HCEC 1CT (cell line): Measurements from ENCODE around the gene PTPN14.
A peak's percentile ranks its signal among the peaks of the same experiment; 100 is the strongest.

ENCODE experiments used
- DNase-seq: peaks from one replicate; pipeline ENCODE4 v3.0.0-alpha.2; 2017

Gene PTPN14

GRCh38 chr1:214324896-214325800 lies 226.3 kb downstream of the PTPN14 start:
- DNase-seq: no peak

- DNase-seq: no peak
Observed at GRCh38 chr1:214321705-214322453, 229.5 kb downstream of the PTPN14 start.

GRCh38 chr1:214319938-214320337 lies 231.5 kb downstream of the PTPN14 start:
- DNase-seq: no peak

- DNase-seq: no peak
Observed at GRCh38 chr1:214318956-214319736, 232.3 kb downstream of the PTPN14 start.

GRCh38 chr1:214318356-214318755 lies 233.0 kb downstream of the PTPN14 start:
- DNase-seq: no peak

GRCh38 chr1:214317734-214318133 lies 233.7 kb downstream of the PTPN14 start:
- DNase-seq: no peak

GRCh38 chr1:214317300-214317699 lies 234.1 kb downstream of the PTPN14 start:
- no peak for DNase-seq

- peak; percentile 22 for DNase-seq
Observed at GRCh38 chr1:214316593-214316992, 234.8 kb downstream of the PTPN14 start.

- DNase-seq: no peak
Observed at GRCh38 chr1:214314178-214314843, 237.1 kb downstream of the PTPN14 start.

GRCh38 chr1:214312530-214313051 lies 238.8 kb downstream of the PTPN14 start:
- no peak for DNase-seq

GRCh38 chr1:214310777-214311690 lies 240.4 kb downstream of the PTPN14 start:
- DNase-seq: no peak

GRCh38 chr1:214310010-214310409 lies 241.4 kb downstream of the PTPN14 start:
- no peak for DNase-seq

- no peak for DNase-seq
Observed at GRCh38 chr1:214306269-214306668, 245.1 kb downstream of the PTPN14 start.

GRCh38 chr1:214305164-214305751 lies 246.1 kb downstream of the PTPN14 start:
- no peak for DNase-seq

GRCh38 chr1:214303141-214303930 lies 248.1 kb downstream of the PTPN14 start:
- DNase-seq: no peak

GRCh38 chr1:214301526-214301925 lies 249.9 kb downstream of the PTPN14 start:
- DNase-seq: no peak

GRCh38 chr1:214300149-214300780 lies 251.1 kb downstream of the PTPN14 start:
- DNase-seq: no peak
